ENCODE data around the gene FAAP100.

GRCh38 chr17:81519284-81520020 is 32.7 kb downstream of the FAAP100 start:
- peak; percentile 51 for TF ChIP-seq CTCF (IDR thresholded peaks at IDR 0.05)
- 0 out of 2 replicates have a peak, but pooled peaks have one; percentile 49 for TF ChIP-seq SP1 (CRISPR knock-in tag; conservative IDR thresholded peaks at IDR 0.05)
- TF ChIP-seq MXD4 (CRISPR knock-in tag; IDR thresholded peaks at IDR 0.05; ENCODE audit: borderline replicate concordance) = no peak
- TF ChIP-seq CDX4 (CRISPR knock-in tag; IDR thresholded peaks at IDR 0.05; ENCODE audit: borderline replicate concordance) = no peak
- TF ChIP-seq FOXJ3 (CRISPR knock-in tag; IDR thresholded peaks at IDR 0.05; ENCODE audit: borderline replicate concordance) = no peak
